ENCODE data around the gene TENT5C.

The TENT5C gene

GRCh38 chr1:117645343-117645742 is 39.5 kb downstream of the TENT5C start:
- ChIA-PET CTCF (interaction anchor here (1.1 to 3.1 kb wide), 2 partner anchors 9 to 29 kb away, joined by 4 to 15 read pairs; no protein-coding TSS in a partner anchor), POLR2A (no interaction called here)
- TF ChIP-seq CTCF (IDR thresholded peaks at IDR 0.05; ENCODE audit: control extremely low read depth, extremely low read depth, low read depth, missing control alignments): no peak
- no peak for DNase-seq (ENCODE audit: extremely low spot score)

GRCh38 chr1:117646007-117646811 is 40.4 kb downstream of the TENT5C start:
- no peak for DNase-seq (ENCODE audit: extremely low spot score)
- ChIA-PET POLR2A (no interaction called here), CTCF (interaction anchor here (1.0 to 1.2 kb wide), 3 partner anchors 20 to 110 kb away, joined by 3 to 4 read pairs (median 4); no protein-coding TSS in a partner anchor)
- no peak for TF ChIP-seq CTCF (IDR thresholded peaks at IDR 0.05; ENCODE audit: control extremely low read depth, extremely low read depth, low read depth, missing control alignments)

- CTCF ChIA-PET: interaction anchor here (1.0 to 1.2 kb wide), 2 partner anchors 21 to 111 kb away, joined by 3 to 4 read pairs; no protein-coding TSS in a partner anchor
- POLR2A ChIA-PET: no interaction called here
- TF ChIP-seq CTCF (IDR thresholded peaks at IDR 0.05; ENCODE audit: control extremely low read depth, extremely low read depth, low read depth, missing control alignments): no peak
- DNase-seq (ENCODE audit: extremely low spot score): no peak
Observed at GRCh38 chr1:117646956-117647355, 41.1 kb downstream of the TENT5C start.

GRCh38 chr1:117648015-117648414 is 42.2 kb downstream of the TENT5C start:
- ChIA-PET CTCF (interaction anchor here (2.3 kb wide), 1 partner anchor 10 kb away, joined by 7 read pairs; no protein-coding TSS in a partner anchor), POLR2A (no interaction called here)
- no peak for TF ChIP-seq CTCF (IDR thresholded peaks at IDR 0.05; ENCODE audit: control extremely low read depth, extremely low read depth, low read depth, missing control alignments)
- no peak for DNase-seq (ENCODE audit: extremely low spot score)

GRCh38 chr1:117650840-117651568 is 45.2 kb downstream of the TENT5C start:
- POLR2A ChIA-PET: no interaction called here
- DNase-seq (ENCODE audit: extremely low spot score): no peak
- no peak for TF ChIP-seq CTCF (IDR thresholded peaks at IDR 0.05; ENCODE audit: control extremely low read depth, extremely low read depth, low read depth, missing control alignments)
- CTCF ChIA-PET: interaction anchor here (1.2 to 2.5 kb wide), 3 partner anchors 11 to 47 kb away, joined by 3 to 9 read pairs (median 6); no protein-coding TSS in a partner anchor

GRCh38 chr1:117651616-117652015 is 45.8 kb downstream of the TENT5C start:
- no peak for DNase-seq (ENCODE audit: extremely low spot score)
- TF ChIP-seq CTCF (IDR thresholded peaks at IDR 0.05; ENCODE audit: control extremely low read depth, extremely low read depth, low read depth, missing control alignments): no peak
- POLR2A ChIA-PET: no interaction called here
- CTCF ChIA-PET: interaction anchor here (1.2 to 2.1 kb wide), 2 partner anchors 22 to 47 kb away, joined by 3 to 6 read pairs; no protein-coding TSS in a partner anchor

All from GM10248 (cell line).